ENCODE data around the gene VPS72. TPM values are rescaled to one million over a fixed set of nuclear protein-coding genes. Genes with fewer than 3 reads are reported as not detected.

The VPS72 gene
- total RNA-seq (10 to 100 TPM; 24.5 to 53.1 (median 48.9) TPM), polyA plus RNA-seq (10 to 100 TPM; 42.2 to 78.4 TPM)
- long read RNA-seq, donor 1, transcript VPS72-202 (6 exons, 1,527 nt), result major isoform, 98 of 104 reads
- long read RNA-seq, donor 1, partial matches to known transcripts, result 3 of 104 reads
- long read RNA-seq, donor 1, other reads (novel, unspliced or antisense), result 2 of 104 reads
- long read RNA-seq, donor 2, transcript VPS72-202 (6 exons, 1,527 nt), result major isoform, 42 of 44 reads
- long read RNA-seq, donor 2, partial matches to known transcripts, result 0 of 44 reads
- long read RNA-seq, donor 2, other reads (novel, unspliced or antisense), result 0 of 44 reads
- long read RNA-seq, donor 3, transcript VPS72-202 (6 exons, 1,527 nt), result major isoform, 24 of 31 reads
- long read RNA-seq, donor 3, partial matches to known transcripts, result 3 of 31 reads
- long read RNA-seq, donor 3, other reads (novel, unspliced or antisense), result 4 of 31 reads

GRCh38 chr1:151189637-151190445 is at the start of gene VPS72:
TSS of gene VPS72 (minus strand) at chr1:151190197. CDS start at chr1:151190121, 76 bp downstream.
- no peaks in the 10 kb centered on the region for H3K9me3 ChIP-seq
- peak; percentile 74 to 85 (median 82) for DNase-seq
- no peaks in the 10 kb centered on the region for H3K27me3 ChIP-seq
- peaks cover 6% of the 10 kb centered on the region for H3K4me1 ChIP-seq (ENCODE audit: insufficient read depth)
- WGBS, 3 donors, result 0 to 1% (median 0%) methylated on average over 42 of the region's 42 CpGs
- no peaks in the 10 kb centered on the region for H3K36me3 ChIP-seq
- peak within 1 kb of the TSS; percentile 98 for H3K4me3 ChIP-seq
- intact Hi-C loops (cut with DNase I), result loop anchor here in 3 of 4 donors (5.0 to 10.0 kb wide), 3 partner anchors 62 to 135 kb away; partner anchors contain the start of genes PSMD4 (in 2 of the 3) and PI4KB (in 1 of the 3)
- peak; percentile 43 for TF ChIP-seq POLR2A (IDR thresholded peaks at IDR 0.05)
- peak in 2 of 3 donors; percentile 30 to 63 for TF ChIP-seq CTCF (IDR thresholded peaks at IDR 0.05)
- TF ChIP-seq EP300 (IDR thresholded peaks at IDR 0.05), result no peak
- peak within 1 kb of the TSS; percentile 42 to 52 for H3K27ac ChIP-seq

GRCh38 chr1:151238467-151238739 is 48.4 kb upstream of the VPS72 start:
- no peak overlapping the region for H3K27ac ChIP-seq
- no peaks in the 10 kb centered on the region for H3K27me3 ChIP-seq
- intact Hi-C loops (cut with DNase I), result no loop called here
- WGBS, 3 donors, result 11 to 26% (median 21%) methylated on average over 1 of the region's 1 CpG
- H3K4me1 ChIP-seq (ENCODE audit: insufficient read depth), result no peaks in the 10 kb centered on the region
- no peak overlapping the region for H3K4me3 ChIP-seq
- TF ChIP-seq POLR2A (IDR thresholded peaks at IDR 0.05), result no peak
- TF ChIP-seq EP300 (IDR thresholded peaks at IDR 0.05), result no peak
- TF ChIP-seq CTCF (IDR thresholded peaks at IDR 0.05), result no peak
- H3K9me3 ChIP-seq, result no peaks in the 10 kb centered on the region
- H3K36me3 ChIP-seq, result no peaks in the 10 kb centered on the region
- DNase-seq, result no peak

GRCh38 chr1:151237678-151238466 is 47.9 kb upstream of the VPS72 start:
- no peaks in the 10 kb centered on the region for H3K27me3 ChIP-seq
- 60 to 63% (median 61%) methylated on average over 4 of the region's 4 CpGs for WGBS, 3 donors
- H3K4me3 ChIP-seq, result no peak overlapping the region
- H3K36me3 ChIP-seq, result no peaks in the 10 kb centered on the region
- H3K9me3 ChIP-seq, result no peaks in the 10 kb centered on the region
- intact Hi-C loops (cut with DNase I), result no loop called here
- TF ChIP-seq POLR2A (IDR thresholded peaks at IDR 0.05), result no peak
- no peak for TF ChIP-seq EP300 (IDR thresholded peaks at IDR 0.05)
- no peak for TF ChIP-seq CTCF (IDR thresholded peaks at IDR 0.05)
- H3K27ac ChIP-seq, result no peak overlapping the region
- no peak for DNase-seq
- H3K4me1 ChIP-seq (ENCODE audit: insufficient read depth), result no peaks in the 10 kb centered on the region

- TF ChIP-seq EP300 (IDR thresholded peaks at IDR 0.05) (no peak), POLR2A (IDR thresholded peaks at IDR 0.05) (no peak), CTCF (IDR thresholded peaks at IDR 0.05) (no peak)
- no peak for DNase-seq
- Histone ChIP-seq H3K9me3 (no peaks in the 10 kb centered on the region), H3K27ac (no peak overlapping the region), H3K27me3 (no peaks in the 10 kb centered on the region), H3K4me3 (no peak overlapping the region), H3K4me1 (ENCODE audit: insufficient read depth) (no peaks in the 10 kb centered on the region), H3K36me3 (no peaks in the 10 kb centered on the region)
- intact Hi-C loops (cut with DNase I), result no loop called here
- 78 to 81% (median 78%) methylated on average over 6 of the region's 6 CpGs for WGBS, 3 donors
These were observed 45.2 kb upstream of the VPS72 start for GRCh38 chr1:151235235-151235634.

Measured in ovary (tissue), 10 donors.